ENCODE measurements around the gene PAQR7. TPM values are rescaled to one million over a fixed set of nuclear protein-coding genes. Genes with fewer than 3 reads are reported as not detected.

Gene PAQR7
- polyA plus RNA-seq, 1 experiment: 12.6 TPM

GRCh38 chr1:25896266-25896665, 20.8 kb upstream of the PAQR7 start:
- ChIA-PET POLR2A (interaction anchor here (1.0 to 1.8 kb wide), 2 partner anchors 18 to 101 kb away, joined by 5 to 12 read pairs; partner anchors contain the start of gene PAFAH2), CTCF (interaction anchor here (1.1 to 13.9 kb wide), 21 partner anchors 9 to 288 kb away, joined by 3 to 308 read pairs (median 6); partner anchors contain the start of genes PAFAH2, PAQR7 and STMN1)
- H3K27me3 ChIP-seq (ENCODE audit: control insufficient read depth, insufficient read depth, low read length): no peaks in the 10 kb centered on the region
- peaks cover 2% of the 10 kb centered on the region; the same call in 1 of the 2 replicates for H3K36me3 ChIP-seq (ENCODE audit: control insufficient read depth, insufficient read depth, low read length)
- H3K4me3 ChIP-seq (ENCODE audit: low read depth, low read length): no peak overlapping the region
- TF ChIP-seq, protein P1, sequence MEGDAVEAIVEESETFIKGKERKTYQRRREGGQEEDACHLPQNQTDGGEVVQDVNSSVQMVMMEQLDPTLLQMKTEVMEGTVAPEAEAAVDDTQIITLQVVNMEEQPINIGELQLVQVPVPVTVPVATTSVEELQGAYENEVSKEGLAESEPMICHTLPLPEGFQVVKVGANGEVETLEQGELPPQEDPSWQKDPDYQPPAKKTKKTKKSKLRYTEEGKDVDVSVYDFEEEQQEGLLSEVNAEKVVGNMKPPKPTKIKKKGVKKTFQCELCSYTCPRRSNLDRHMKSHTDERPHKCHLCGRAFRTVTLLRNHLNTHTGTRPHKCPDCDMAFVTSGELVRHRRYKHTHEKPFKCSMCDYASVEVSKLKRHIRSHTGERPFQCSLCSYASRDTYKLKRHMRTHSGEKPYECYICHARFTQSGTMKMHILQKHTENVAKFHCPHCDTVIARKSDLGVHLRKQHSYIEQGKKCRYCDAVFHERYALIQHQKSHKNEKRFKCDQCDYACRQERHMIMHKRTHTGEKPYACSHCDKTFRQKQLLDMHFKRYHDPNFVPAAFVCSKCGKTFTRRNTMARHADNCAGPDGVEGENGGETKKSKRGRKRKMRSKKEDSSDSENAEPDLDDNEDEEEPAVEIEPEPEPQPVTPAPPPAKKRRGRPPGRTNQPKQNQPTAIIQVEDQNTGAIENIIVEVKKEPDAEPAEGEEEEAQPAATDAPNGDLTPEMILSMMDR (IDR thresholded peaks at IDR 0.05; ENCODE audit: insufficient read depth, low read depth, low read length): no peak
- no peak for DNase-seq (ENCODE audit: low read depth)

GRCh38 chr1:25895365-25895990, 20.0 kb upstream of the PAQR7 start:
- no peaks in the 10 kb centered on the region for H3K27me3 ChIP-seq (ENCODE audit: control insufficient read depth, insufficient read depth, low read length)
- ChIA-PET POLR2A (interaction anchor here (1.0 to 1.8 kb wide), 2 partner anchors 18 to 102 kb away, joined by 5 to 12 read pairs; partner anchors contain the start of gene PAFAH2), CTCF (interaction anchor here (0.5 to 13.9 kb wide), 40 partner anchors 9 to 446 kb away, joined by 3 to 308 read pairs (median 5); partner anchors contain the start of genes EXTL1, PAFAH2, PAQR7 and STMN1)
- TF ChIP-seq, protein P1 (IDR thresholded peaks at IDR 0.05; ENCODE audit: insufficient read depth, low read depth, low read length): peak; percentile 98
- no peak overlapping the region for H3K4me3 ChIP-seq (ENCODE audit: low read depth, low read length)
- H3K36me3 ChIP-seq (ENCODE audit: control insufficient read depth, insufficient read depth, low read length): peaks cover 1% of the 10 kb centered on the region; the same call in 1 of the 2 replicates
- DNase-seq (ENCODE audit: low read depth): peak; percentile 58

DNA sequence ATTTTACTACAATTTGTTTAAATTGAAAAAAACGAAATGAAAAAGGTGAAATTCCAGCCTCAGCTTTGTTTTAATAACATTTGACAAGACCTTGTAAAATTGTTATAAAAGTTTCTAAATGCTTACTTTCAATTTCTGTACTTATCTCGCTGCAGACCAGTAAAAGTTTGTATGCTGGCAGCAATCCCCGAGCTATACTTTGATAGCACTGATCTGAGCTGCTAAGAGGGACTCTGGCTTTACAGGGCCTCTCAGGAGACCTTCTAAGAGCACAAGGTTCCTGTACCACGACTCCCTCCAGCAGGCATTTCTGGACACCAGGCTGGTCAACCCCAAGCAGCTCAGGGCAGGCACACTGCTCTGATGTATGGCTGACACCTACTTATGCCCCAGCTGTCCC, 17.6 kb upstream of the PAQR7 start:
- Histone ChIP-seq H3K27me3 (ENCODE audit: control insufficient read depth, insufficient read depth, low read length) (no peaks in the 10 kb centered on the region), H3K4me3 (ENCODE audit: low read depth, low read length) (no peak overlapping the region), H3K36me3 (ENCODE audit: control insufficient read depth, insufficient read depth, low read length) (no peaks in the 10 kb centered on the region)
- CTCF ChIA-PET: interaction anchor here (1.1 to 2.0 kb wide), 4 partner anchors 18 to 143 kb away, joined by 4 to 19 read pairs (median 6); partner anchors contain the start of genes PAFAH2 and PAQR7
- TF ChIP-seq, protein P1 (IDR thresholded peaks at IDR 0.05; ENCODE audit: insufficient read depth, low read depth, low read length): no peak
- POLR2A ChIA-PET: interaction anchor here (0.9 to 1.0 kb wide), 2 partner anchors 10 to 104 kb away, joined by 3 to 22 read pairs; partner anchors contain the start of gene PAFAH2
- no peak for DNase-seq (ENCODE audit: low read depth)

- no peak overlapping the region for H3K4me3 ChIP-seq (ENCODE audit: low read depth, low read length)
- ChIA-PET CTCF (interaction anchor here (0.8 to 2.2 kb wide), 4 partner anchors 9 to 283 kb away, joined by 3 to 19 read pairs (median 4); partner anchors contain the start of gene PAFAH2), POLR2A (interaction anchor here (0.5 to 0.7 kb wide), 2 partner anchors 106 to 1144 kb away, joined by 4 to 5 read pairs; partner anchors contain the start of gene PAFAH2)
- DNase-seq (ENCODE audit: low read depth): no peak
- H3K36me3 ChIP-seq (ENCODE audit: control insufficient read depth, insufficient read depth, low read length): no peaks in the 10 kb centered on the region
- TF ChIP-seq, protein P1 (IDR thresholded peaks at IDR 0.05; ENCODE audit: insufficient read depth, low read depth, low read length): no peak
- H3K27me3 ChIP-seq (ENCODE audit: control insufficient read depth, insufficient read depth, low read length): no peaks in the 10 kb centered on the region
These were observed 16.1 kb upstream of the PAQR7 start for GRCh38 chr1:25891606-25892005.
